Cardiac muscle cell (in vitro differentiated cells and primary cell): ENCODE measurements around the gene OARD1. TPM values are rescaled to one million over a fixed set of nuclear protein-coding genes. Genes with fewer than 3 reads are reported as not detected.
A peak's percentile ranks its signal among the peaks of the same experiment; 100 is the strongest.

Experiments used
- DNase-seq, 2 donors: peaks; one replicate each; pipeline versions ENCODE4 v3.0.0 to v3.0.0-alpha.2; 2010 to 2017; ENCODE audit warnings: low read depth in 1 of 2, low spot score in 1 of 2
- H3K27ac ChIP-seq: fragments of 200-600 bp; sonication (generic); 2 replicates; pipeline ENCODE4 v1.5.1; 2016
- H3K27me3 ChIP-seq: fragments of 200-600 bp; sonication (generic); 2 replicates; pipeline ENCODE4 v1.6.0; 2016; ENCODE audit warnings: control low read depth
- H3K36me3 ChIP-seq: fragments of 200-600 bp; sonication (generic); 2 replicates; pipeline ENCODE4 v1.5.1; 2016; ENCODE audit warnings: control low read depth
- H3K4me1 ChIP-seq: fragments of 200-600 bp; sonication (generic); 2 replicates; pipeline ENCODE4 v1.8.1; 2017; ENCODE audit warnings: low read depth, mild to moderate bottlenecking, mixed run types
- H3K4me3 ChIP-seq: fragments of 200-600 bp; sonication (generic); 2 replicates; pipeline ENCODE4 v1.5.1; 2016; ENCODE audit warnings: mild to moderate bottlenecking
- H3K9me3 ChIP-seq: fragments of 200-600 bp; sonication (generic); 2 replicates; pipeline ENCODE4 v1.5.1; 2017; ENCODE audit warnings: low read depth, mild to moderate bottlenecking, control low read depth
- CTCF ChIP-seq: IDR thresholded peaks from 2 replicates; pipeline ENCODE4 v1.5.1; 2012; ENCODE audit warnings: low read depth, mild to moderate bottlenecking, low read length
- polyA plus RNA-seq: library from polyadenylated mRNA; unstranded; fragments of >200 nt; fragmentation: Nextera tagmentation; extraction: Ambion mirVana; gene quantifications from 2 replicates; pipeline ENCODE4 v1.2.1, GENCODE V29; 2016
- total RNA-seq: library from RNA; depleted of rRNA; stranded (reverse); fragments of >200 nt; gene quantifications from 2 replicates; pipeline ENCODE4 v1.2.3, GENCODE V29; 2016

Gene OARD1
- total and polyA plus RNA-seq, 2 experiments from 2014 or later: 27.5 to 56.3 TPM

GRCh38 chr6:41038205-41038604 lies 34.0 kb downstream of the OARD1 start:
- H3K4me1 ChIP-seq: peaks cover 22% of the 10 kb centered on the region
- no peak for DNase-seq
- no peak for TF ChIP-seq CTCF
- no peak overlapping the region for H3K27ac ChIP-seq
- no peaks in the 10 kb centered on the region for H3K36me3 ChIP-seq
- H3K4me3 ChIP-seq: no peak overlapping the region
- no peaks in the 10 kb centered on the region for H3K9me3 ChIP-seq
- H3K27me3 ChIP-seq: no peaks in the 10 kb centered on the region

GRCh38 chr6:41037107-41037900 lies 34.9 kb downstream of the OARD1 start:
- no peaks in the 10 kb centered on the region for H3K27me3 ChIP-seq
- no peaks in the 10 kb centered on the region for H3K9me3 ChIP-seq
- peaks cover 21% of the 10 kb centered on the region for H3K4me1 ChIP-seq
- no peak for TF ChIP-seq CTCF
- no peak overlapping the region for H3K27ac ChIP-seq
- no peak overlapping the region for H3K4me3 ChIP-seq
- no peaks in the 10 kb centered on the region for H3K36me3 ChIP-seq
- DNase-seq: peak in 1 of 2 donors; percentile 39

- TF ChIP-seq CTCF: no peak
- no peak overlapping the region for H3K4me3 ChIP-seq
- no peak for DNase-seq
These were observed 35.6 kb downstream of the OARD1 start for GRCh38 chr6:41036601-41037000.

GRCh38 chr6:41036186-41036585 lies 36.0 kb downstream of the OARD1 start:
- no peak overlapping the region for H3K4me3 ChIP-seq
- DNase-seq: no peak

More at GRCh38 chr6:41036601-41037000, 35.6 kb downstream of the OARD1 start:
- peaks cover 19% of the 10 kb centered on the region for H3K4me1 ChIP-seq
- no peaks in the 10 kb centered on the region for H3K9me3 ChIP-seq
- H3K27me3 ChIP-seq: no peaks in the 10 kb centered on the region
- H3K27ac ChIP-seq: no peak overlapping the region
- no peaks in the 10 kb centered on the region for H3K36me3 ChIP-seq

GRCh38 chr6:41033776-41034175 lies 38.4 kb downstream of the OARD1 start:
- Histone ChIP-seq H3K27ac (no peak overlapping the region), H3K4me1 (peaks cover 10% of the 10 kb centered on the region), H3K9me3 (no peaks in the 10 kb centered on the region), H3K36me3 (no peaks in the 10 kb centered on the region), H3K27me3 (no peaks in the 10 kb centered on the region), H3K4me3 (no peak overlapping the region)
- no peak for DNase-seq
- TF ChIP-seq CTCF: no peak

More at GRCh38 chr6:41036186-41036585, 36.0 kb downstream of the OARD1 start:
- Histone ChIP-seq H3K9me3 (no peaks in the 10 kb centered on the region), H3K27me3 (no peaks in the 10 kb centered on the region), H3K4me1 (peaks cover 19% of the 10 kb centered on the region), H3K36me3 (no peaks in the 10 kb centered on the region), H3K27ac (no peak overlapping the region)
- no peak for TF ChIP-seq CTCF
